ENCODE data around the gene RAI14. TPM values are rescaled to one million over a fixed set of nuclear protein-coding genes. Genes with fewer than 3 reads are reported as not detected.
A peak's percentile ranks its signal among the peaks of the same experiment; 100 is the strongest.

Gene RAI14
- total and polyA plus RNA-seq, 2 donors (not counting 1 experiment from before 2014, with no cell fraction given): 98.7 to 125 TPM

DNA sequence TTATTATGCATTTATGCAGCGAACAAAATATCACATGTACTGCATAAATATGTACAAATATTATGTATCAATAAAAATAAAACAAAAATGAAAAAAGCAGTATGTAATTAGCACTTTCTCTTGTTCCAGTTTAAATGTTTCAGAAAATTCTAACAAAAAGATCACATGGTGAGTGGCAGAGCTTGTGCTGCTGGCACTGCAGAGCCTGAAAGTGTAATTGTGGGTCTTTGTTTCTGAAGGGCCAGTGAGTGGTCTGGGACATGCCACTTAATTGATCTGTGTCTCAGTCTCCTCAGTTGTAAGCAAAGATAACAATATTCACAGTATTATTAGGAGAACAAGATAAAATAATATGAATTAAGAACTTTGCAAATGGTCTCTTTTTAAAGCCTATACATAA is 39.5 kb upstream of the RAI14 start:
- no peak overlapping the region for H3K9ac ChIP-seq (ENCODE audit: insufficient read depth, low read length)
- no peak overlapping the region for H3K4me2 ChIP-seq (ENCODE audit: extremely low read depth, insufficient read depth, low read length)
- no peak overlapping the region for H3K27ac ChIP-seq (ENCODE audit: insufficient read depth, low read length)
- no peak overlapping the region for H2AFZ ChIP-seq (ENCODE audit: low read length)
- no peaks in the 10 kb centered on the region for H3K36me3 ChIP-seq (ENCODE audit: control insufficient read depth, insufficient read depth, low read length)
- H3K9me3 ChIP-seq (ENCODE audit: control insufficient read depth, insufficient read depth, low read depth, low read length): no peaks in the 10 kb centered on the region
- no peak for DNase-seq (ENCODE audit: low read depth in 2 of 2)
- TF ChIP-seq, protein P1, sequence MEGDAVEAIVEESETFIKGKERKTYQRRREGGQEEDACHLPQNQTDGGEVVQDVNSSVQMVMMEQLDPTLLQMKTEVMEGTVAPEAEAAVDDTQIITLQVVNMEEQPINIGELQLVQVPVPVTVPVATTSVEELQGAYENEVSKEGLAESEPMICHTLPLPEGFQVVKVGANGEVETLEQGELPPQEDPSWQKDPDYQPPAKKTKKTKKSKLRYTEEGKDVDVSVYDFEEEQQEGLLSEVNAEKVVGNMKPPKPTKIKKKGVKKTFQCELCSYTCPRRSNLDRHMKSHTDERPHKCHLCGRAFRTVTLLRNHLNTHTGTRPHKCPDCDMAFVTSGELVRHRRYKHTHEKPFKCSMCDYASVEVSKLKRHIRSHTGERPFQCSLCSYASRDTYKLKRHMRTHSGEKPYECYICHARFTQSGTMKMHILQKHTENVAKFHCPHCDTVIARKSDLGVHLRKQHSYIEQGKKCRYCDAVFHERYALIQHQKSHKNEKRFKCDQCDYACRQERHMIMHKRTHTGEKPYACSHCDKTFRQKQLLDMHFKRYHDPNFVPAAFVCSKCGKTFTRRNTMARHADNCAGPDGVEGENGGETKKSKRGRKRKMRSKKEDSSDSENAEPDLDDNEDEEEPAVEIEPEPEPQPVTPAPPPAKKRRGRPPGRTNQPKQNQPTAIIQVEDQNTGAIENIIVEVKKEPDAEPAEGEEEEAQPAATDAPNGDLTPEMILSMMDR (conservative IDR thresholded peaks at IDR 0.05 in 1 of 2, IDR thresholded peaks at IDR 0.05 in 1 of 2; ENCODE audit: low read depth in 1 of 2, low read length in 2 of 2): no peak
- TF ChIP-seq EZH2 (IDR thresholded peaks at IDR 0.05; ENCODE audit: low read length, missing control alignments): no peak
- no peak overlapping the region for H3K4me3 ChIP-seq (replicated peaks in 1 of 4; ENCODE audit: control extremely low read depth in 1 of 4, insufficient read depth in 1 of 4, low read depth in 3 of 4, low read length in 4 of 4)
- no peaks in the 10 kb centered on the region for H4K20me1 ChIP-seq (ENCODE audit: control insufficient read depth, extremely low read depth, insufficient read depth, low read length)
- H3K4me1 ChIP-seq (ENCODE audit: control insufficient read depth, extremely low read depth, insufficient read depth, low read length): no peaks in the 10 kb centered on the region
- H3K79me2 ChIP-seq (ENCODE audit: control insufficient read depth, insufficient read depth, low read length): no peaks in the 10 kb centered on the region
- H3K27me3 ChIP-seq (ENCODE audit: control insufficient read depth, insufficient read depth, low read length): no peaks in the 10 kb centered on the region

DNA sequence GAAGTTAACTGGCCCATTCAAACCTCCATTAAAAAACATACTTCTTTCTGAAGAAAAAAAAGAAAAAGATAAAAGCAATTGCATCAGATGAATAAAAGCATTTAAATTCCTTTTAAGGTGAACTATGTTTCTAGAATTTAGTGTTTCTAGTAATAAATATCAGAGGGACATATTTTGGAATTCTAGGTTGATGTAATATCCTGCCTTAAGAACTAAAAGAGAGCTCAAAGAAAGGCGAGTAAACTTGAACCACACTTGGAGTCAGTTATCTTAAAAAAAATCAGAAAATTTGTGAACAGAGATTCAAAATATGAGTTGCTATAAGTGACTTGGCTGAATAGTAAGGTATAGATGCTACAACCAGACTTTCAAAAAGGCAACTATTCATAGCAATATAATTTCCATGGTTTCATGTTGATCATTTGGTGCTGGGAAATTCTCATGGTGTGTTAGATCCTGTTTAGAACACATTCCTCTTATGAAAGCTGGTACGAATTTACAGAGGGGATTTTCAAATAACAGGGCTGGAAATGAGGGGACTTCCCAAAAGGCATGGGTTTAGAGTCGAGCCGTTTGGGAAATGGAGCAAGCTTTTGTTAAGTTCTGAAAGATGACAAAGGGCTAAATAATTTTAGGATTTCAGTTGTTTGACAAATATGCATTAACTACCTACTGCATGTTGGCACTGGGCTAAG is 37.6 kb upstream of the RAI14 start:
- Histone ChIP-seq H3K4me3 (replicated peaks in 1 of 4; ENCODE audit: control extremely low read depth in 1 of 4, insufficient read depth in 1 of 4, low read depth in 3 of 4, low read length in 4 of 4) (no peak overlapping the region), H3K4me2 (ENCODE audit: extremely low read depth, insufficient read depth, low read length) (no peak overlapping the region), H2AFZ (ENCODE audit: low read length) (no peak overlapping the region), H3K36me3 (ENCODE audit: control insufficient read depth, insufficient read depth, low read length) (no peaks in the 10 kb centered on the region), H3K9me3 (ENCODE audit: control insufficient read depth, insufficient read depth, low read depth, low read length) (no peaks in the 10 kb centered on the region), H3K27ac (ENCODE audit: insufficient read depth, low read length) (no peak overlapping the region), H3K9ac (ENCODE audit: insufficient read depth, low read length) (no peak overlapping the region), H3K79me2 (ENCODE audit: control insufficient read depth, insufficient read depth, low read length) (no peaks in the 10 kb centered on the region), H3K27me3 (ENCODE audit: control insufficient read depth, insufficient read depth, low read length) (no peaks in the 10 kb centered on the region), H4K20me1 (ENCODE audit: control insufficient read depth, extremely low read depth, insufficient read depth, low read length) (no peaks in the 10 kb centered on the region), H3K4me1 (ENCODE audit: control insufficient read depth, extremely low read depth, insufficient read depth, low read length) (no peaks in the 10 kb centered on the region)
- DNase-seq (ENCODE audit: low read depth in 2 of 2): no peak
- TF ChIP-seq EZH2 (IDR thresholded peaks at IDR 0.05; ENCODE audit: low read length, missing control alignments): no peak
- TF ChIP-seq, protein P1 (conservative IDR thresholded peaks at IDR 0.05 in 1 of 2, IDR thresholded peaks at IDR 0.05 in 1 of 2; ENCODE audit: low read depth in 1 of 2, low read length in 2 of 2): no peak

DNA sequence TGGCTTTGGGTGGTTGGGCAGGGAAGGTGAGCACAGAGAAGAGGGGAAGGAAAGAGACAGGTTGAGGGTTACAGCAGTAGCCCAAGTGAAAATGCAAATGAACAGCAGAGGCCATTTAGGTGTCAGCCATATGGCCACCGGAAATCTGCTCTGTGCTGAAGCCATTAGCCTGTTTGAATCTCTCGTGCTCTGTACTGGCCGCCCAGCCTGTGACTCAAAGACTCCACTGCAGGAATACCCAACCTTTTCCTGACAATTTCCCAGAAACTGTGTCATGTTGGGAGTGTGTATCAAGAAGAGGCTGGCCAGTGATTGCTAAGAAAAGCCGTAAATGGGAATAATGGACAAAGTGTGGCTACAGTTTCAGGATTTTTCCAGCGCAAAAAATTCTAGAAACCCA is 35.9 kb upstream of the RAI14 start:
- Histone ChIP-seq H3K79me2 (ENCODE audit: control insufficient read depth, insufficient read depth, low read length) (no peaks in the 10 kb centered on the region), H4K20me1 (ENCODE audit: control insufficient read depth, extremely low read depth, insufficient read depth, low read length) (no peaks in the 10 kb centered on the region), H3K4me1 (ENCODE audit: control insufficient read depth, extremely low read depth, insufficient read depth, low read length) (no peaks in the 10 kb centered on the region), H3K27ac (ENCODE audit: insufficient read depth, low read length) (no peak overlapping the region), H2AFZ (ENCODE audit: low read length) (no peak overlapping the region), H3K27me3 (ENCODE audit: control insufficient read depth, insufficient read depth, low read length) (no peaks in the 10 kb centered on the region), H3K9me3 (ENCODE audit: control insufficient read depth, insufficient read depth, low read depth, low read length) (no peaks in the 10 kb centered on the region), H3K4me2 (ENCODE audit: extremely low read depth, insufficient read depth, low read length) (no peak overlapping the region), H3K36me3 (ENCODE audit: control insufficient read depth, insufficient read depth, low read length) (no peaks in the 10 kb centered on the region), H3K9ac (ENCODE audit: insufficient read depth, low read length) (no peak overlapping the region), H3K4me3 (replicated peaks in 1 of 4; ENCODE audit: control extremely low read depth in 1 of 4, insufficient read depth in 1 of 4, low read depth in 3 of 4, low read length in 4 of 4) (no peak overlapping the region)
- TF ChIP-seq EZH2 (IDR thresholded peaks at IDR 0.05; ENCODE audit: low read length, missing control alignments): no peak
- TF ChIP-seq, protein P1 (conservative IDR thresholded peaks at IDR 0.05 in 1 of 2, IDR thresholded peaks at IDR 0.05 in 1 of 2; ENCODE audit: low read depth in 1 of 2, low read length in 2 of 2): no peak
- DNase-seq (ENCODE audit: low read depth in 2 of 2): peak in 1 of 2 donors; percentile 61
